Astrocyte of the spinal cord (primary cell): ENCODE data around the gene MAP3K15.
A peak's percentile ranks its signal among the peaks of the same experiment; 100 is the strongest.

Source experiments
- DNase-seq: peaks from one replicate; pipeline ENCODE4 v3.0.0; 2011; ENCODE audit warnings: low read depth, low spot score
- H3K4me3 ChIP-seq: 2 replicates; pipeline ENCODE4 v1.5.1; 2011; ENCODE audit warnings: low read depth, mild to moderate bottlenecking, low read length, moderate library complexity
- in situ Hi-C: cut with HindIII; loops from 2 replicates; pipeline ENCODE4 v1.10.0; 2017; ENCODE audit warnings: low sequenced_read_pairs
- TF ChIP-seq, protein P1 (sequence below): IDR thresholded peaks from 2 replicates; pipeline ENCODE4 v1.5.1; 2012; ENCODE audit warnings: low read depth, mild to moderate bottlenecking, low read length, inconsistent platforms

Gene MAP3K15

DNA sequence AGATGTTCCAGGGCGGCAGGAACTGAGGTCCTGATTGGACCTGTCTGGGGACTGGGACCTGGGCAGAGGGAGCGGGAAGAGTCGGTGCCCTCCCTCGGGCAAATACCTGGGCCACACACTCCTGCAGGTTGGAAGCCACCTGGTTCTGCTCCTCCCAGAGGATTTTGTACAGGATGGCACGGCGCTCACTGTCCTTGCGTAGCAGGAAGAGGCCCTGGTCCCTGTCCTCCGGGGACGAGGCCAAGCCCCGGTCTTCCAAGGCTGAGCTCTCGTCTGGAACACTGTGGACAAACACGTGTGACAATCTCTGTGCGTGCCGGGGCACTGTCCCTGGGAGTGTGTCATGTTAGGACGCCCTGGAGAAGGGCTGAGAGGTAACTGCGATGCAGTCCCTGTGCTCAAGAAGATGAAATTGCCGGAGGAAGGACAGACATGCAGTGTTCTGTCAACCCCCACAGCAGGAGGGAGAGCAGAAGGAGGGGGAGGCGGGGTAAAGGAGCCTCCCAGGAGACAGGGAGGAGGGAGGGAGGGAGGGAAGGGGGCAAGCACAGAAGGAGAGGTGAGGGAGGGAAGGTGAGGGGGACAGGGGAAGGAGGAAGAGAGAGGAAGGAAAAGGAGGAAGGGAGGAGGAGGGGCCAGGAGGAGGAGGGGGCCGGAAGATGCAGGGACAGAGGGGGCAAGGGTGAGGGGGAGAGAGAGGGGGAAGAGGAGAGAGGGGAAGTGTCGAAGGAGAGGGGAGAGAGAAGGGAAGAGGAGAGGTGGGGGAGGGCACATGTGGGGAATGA is 142.6 kb downstream of the MAP3K15 start:
- in situ Hi-C loops, result no loop called here
- H3K4me3 ChIP-seq, result peak overlapping the region; percentile 37
- DNase-seq, result peak; percentile 1
- TF ChIP-seq, protein P1, sequence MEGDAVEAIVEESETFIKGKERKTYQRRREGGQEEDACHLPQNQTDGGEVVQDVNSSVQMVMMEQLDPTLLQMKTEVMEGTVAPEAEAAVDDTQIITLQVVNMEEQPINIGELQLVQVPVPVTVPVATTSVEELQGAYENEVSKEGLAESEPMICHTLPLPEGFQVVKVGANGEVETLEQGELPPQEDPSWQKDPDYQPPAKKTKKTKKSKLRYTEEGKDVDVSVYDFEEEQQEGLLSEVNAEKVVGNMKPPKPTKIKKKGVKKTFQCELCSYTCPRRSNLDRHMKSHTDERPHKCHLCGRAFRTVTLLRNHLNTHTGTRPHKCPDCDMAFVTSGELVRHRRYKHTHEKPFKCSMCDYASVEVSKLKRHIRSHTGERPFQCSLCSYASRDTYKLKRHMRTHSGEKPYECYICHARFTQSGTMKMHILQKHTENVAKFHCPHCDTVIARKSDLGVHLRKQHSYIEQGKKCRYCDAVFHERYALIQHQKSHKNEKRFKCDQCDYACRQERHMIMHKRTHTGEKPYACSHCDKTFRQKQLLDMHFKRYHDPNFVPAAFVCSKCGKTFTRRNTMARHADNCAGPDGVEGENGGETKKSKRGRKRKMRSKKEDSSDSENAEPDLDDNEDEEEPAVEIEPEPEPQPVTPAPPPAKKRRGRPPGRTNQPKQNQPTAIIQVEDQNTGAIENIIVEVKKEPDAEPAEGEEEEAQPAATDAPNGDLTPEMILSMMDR, result no peak

DNA sequence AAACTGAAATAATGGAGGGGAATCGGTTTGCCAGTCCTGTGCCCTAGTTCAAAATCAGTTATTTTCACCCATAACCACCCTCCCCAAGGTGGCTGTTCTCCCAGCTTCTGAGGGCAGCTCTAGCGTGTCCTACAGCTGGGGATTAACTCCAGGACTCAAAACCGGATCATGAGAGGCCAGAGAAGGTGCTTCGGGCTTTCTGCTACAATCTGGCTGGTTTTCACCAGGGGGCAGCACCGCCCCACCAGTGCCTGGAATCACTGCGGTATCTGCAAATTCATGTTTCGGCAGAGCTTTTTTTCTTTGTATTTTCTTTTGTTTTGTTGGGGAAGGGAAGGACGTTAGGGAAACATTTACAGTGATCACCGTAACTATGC is 143.2 kb downstream of the MAP3K15 start:
- TF ChIP-seq, protein P1, result peak; percentile 73
- H3K4me3 ChIP-seq, result peak overlapping the region; percentile 37
- DNase-seq, result peak; percentile 58
- in situ Hi-C loops, result no loop called here

DNA sequence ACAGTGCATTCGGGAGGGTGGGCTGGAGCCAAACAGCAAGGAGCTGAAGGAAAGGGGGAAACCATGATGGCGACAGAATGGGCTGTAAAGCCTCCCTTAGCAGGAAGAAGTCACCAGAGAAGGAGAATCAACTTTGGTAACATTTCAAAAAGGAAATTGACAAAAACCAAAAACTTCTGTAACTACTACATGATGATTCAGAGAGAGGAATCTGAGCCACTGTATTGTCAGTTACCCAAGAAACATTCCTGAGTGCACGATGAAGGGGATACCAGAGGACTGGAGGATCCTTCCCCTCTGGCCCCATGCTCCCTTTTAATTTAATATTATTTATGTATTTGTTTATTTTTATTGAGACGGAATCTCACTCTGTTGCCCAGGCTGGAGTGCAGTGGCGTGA is 145.2 kb downstream of the MAP3K15 start:
- TF ChIP-seq, protein P1, result no peak
- peak; percentile 10 for DNase-seq
- no peak overlapping the region for H3K4me3 ChIP-seq
- in situ Hi-C loops, result no loop called here

DNA sequence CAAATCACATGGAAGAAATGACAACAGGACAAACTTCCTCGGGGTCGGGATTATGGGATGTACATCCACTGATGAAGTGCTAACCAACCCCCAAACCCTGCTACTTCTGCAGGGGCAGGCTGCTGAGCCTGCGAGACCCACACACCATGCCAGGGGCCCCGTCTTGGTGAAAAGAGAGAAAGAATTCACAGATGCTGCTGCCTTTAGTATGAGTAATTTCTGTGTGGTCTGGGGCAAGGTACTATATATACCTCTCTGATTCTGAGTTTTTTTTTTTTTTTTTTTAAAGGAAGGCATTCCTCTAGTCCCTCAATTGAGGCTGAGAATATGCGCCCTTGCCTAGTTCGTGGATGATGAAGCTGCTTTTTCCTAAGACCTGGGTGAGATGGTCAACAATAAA is 146.7 kb downstream of the MAP3K15 start:
- TF ChIP-seq, protein P1, result no peak
- in situ Hi-C loops, result no loop called here
- H3K4me3 ChIP-seq, result no peak overlapping the region
- DNase-seq, result no peak

DNA sequence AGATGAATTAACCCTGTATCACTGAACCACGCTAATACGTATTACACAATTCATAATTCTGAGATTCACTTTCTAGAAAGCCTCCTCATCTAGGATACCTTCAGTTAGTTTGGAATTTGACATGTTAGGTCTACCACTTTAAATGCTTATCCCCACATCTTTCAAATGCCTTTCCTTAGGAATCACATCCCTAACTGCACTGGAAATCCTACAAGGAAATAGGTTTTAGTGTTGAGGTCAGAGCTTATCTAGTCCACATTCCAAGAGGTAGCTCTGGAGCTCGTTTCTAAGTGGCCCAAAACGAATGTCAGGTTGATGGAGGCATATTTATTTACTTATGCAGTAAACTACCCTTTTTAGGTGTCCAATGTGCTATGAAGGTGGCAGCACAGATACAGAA is 153.6 kb downstream of the MAP3K15 start:
- in situ Hi-C loops, result no loop called here
- H3K4me3 ChIP-seq, result no peak overlapping the region
- TF ChIP-seq, protein P1, result no peak
- DNase-seq, result no peak

DNA sequence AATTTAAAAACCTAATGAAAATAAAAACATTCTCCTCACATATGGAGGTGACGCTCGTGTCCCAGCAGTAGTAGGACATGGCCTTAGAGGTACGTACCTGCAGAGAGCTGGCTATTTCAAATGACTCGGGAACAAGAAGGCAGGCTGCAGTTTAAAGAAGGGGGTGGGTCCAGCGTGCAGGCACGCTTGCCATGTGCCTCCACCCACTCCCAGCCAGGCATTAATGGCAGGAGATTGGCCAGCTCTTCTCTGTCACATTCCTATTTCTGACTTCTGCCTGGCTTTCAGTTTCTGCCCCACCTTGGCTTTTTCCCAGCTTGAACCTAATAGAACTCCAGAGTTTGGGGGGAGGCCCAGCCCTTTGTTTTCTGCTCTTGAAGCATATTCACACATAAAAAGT is 154.4 kb downstream of the MAP3K15 start:
- no peak for DNase-seq
- no peak overlapping the region for H3K4me3 ChIP-seq
- TF ChIP-seq, protein P1, result no peak
- in situ Hi-C loops, result no loop called here
